ENCODE measurements around the gene TAF11.
"Not testable (repeated sequence)": the region's sequence is repeated elsewhere in the genome, so short reads cannot be mapped to it uniquely, and the experiment has no call there.

TAF11 gene

DNA sequence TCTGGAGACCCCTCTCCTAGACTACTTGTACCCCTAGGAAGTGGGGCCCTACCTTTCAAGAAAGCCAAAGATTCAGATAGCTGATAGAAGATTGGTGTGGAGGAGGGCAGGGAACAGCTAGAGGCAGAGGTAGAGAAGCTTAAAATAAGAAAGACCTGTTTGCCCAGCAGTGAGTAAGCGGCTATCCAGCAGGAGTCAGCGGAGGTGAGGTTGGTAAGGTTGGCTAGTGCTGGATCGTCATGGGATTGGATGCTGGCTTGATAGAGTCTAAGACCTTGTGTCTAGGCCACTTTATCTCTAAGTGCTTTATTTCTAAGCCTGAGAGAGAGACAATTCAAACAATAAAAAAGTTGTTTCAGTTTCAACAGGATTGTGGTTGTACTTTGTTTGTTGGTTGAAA is 20.4 kb upstream of the TAF11 start:
- intact Hi-C loops (cut with DNase I), result no loop called here
- DNase-seq, result no peak

DNA sequence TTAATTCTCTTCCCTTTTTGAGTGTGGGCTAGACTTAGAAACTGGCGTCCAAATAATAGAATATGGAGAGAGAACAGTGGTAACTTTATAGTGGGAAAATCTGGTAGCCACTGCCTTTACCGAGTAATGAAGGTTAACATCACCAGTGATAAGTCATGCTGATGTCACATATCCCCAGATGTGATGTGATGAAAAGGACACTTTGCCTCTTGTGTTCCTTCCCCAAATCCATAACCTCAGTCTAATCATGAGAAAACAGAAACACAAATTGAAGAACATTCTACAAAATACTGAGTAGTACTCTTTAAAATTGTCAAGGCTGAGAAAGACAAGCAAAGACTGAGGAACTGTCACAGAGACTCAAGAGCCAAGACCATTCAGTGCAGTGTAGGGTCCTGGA is 19.0 kb upstream of the TAF11 start:
- DNase-seq, result no peak
- intact Hi-C loops (cut with DNase I), result no loop called here

DNA sequence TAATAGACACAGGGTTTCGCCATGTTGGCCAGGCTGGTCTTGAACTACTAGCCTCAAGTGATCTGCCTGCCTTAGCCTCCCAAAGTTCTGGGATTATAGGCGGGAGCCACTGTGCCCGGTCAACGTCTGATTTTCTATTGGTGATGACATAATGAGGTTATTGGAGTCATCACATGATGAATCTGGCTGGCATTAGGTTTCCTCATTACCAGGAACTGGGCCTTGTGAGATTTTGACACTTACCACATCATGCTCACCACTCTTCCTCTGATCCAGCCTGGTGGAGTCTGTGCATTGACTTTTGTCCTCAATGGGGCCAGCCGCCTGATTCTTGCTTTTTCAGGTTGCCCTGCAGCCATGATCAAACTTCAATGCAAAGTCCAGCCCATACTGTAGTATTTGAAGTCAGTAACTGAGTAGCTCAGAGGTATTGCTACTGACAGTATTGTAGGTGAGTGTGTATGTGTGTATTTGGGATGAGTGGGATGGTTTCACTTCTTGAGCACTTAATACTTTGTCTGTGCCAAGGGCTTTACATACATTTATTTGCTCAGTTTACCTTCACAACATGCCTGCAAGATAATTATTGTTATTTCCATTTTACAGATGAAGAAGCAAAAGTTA is 17.3 kb upstream of the TAF11 start:
- intact Hi-C loops (cut with DNase I), result no loop called here
- DNase-seq, result no peak

DNA sequence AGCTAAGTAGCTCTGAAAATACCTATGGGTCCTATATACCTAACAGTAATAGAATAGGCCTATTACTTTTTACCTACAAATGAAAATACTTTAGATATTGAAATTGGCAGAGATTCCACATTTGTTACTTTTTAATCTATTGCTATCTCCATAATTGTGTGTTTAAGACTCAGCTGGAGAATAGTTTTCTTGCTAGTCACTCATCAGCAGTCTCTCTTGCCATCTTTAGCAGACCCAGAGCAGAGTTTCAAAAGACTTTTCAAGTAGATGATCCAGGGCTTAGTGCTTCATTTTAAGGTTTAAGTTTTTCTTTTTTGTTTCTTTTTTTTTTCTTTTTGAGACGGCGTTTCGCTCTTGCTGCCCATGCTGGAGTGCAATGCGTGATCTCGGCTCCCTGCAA is 14.1 kb upstream of the TAF11 start:
- intact Hi-C loops (cut with DNase I), result no loop called here
- DNase-seq, result no peak

DNA sequence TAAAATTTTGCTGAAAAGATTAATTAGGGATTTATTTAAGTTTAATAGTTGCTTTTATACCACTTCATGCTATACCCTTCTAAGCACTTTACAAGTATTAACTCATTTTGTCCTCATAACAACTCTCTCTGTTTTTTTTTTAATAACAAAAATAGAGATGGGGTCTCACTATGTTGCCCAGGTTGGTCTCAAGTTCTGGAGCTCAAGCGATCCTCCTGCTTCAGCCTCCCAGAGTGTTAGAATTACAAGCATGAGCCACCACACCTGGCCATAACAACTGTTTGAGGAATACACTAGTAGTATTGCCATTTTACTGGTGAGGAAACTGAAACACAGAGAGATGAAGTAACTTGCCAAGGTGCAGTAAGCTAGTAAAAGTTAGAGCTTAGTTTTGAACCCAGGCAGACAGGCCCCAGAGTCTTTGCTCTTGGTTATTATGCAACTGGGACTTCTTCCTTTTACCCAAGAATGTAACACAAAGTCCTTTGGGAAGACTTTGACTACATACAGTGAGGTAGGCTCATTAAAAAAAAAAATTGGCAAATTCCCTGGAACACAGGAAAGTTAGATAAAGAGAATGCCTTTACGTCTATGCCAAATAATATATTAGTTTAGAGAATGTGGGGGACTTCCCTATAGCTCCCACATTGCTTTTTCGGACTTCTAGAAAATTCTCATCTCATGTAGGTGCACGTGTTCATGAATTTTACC is 12.6 kb upstream of the TAF11 start:
- DNase-seq, result no peak
- intact Hi-C loops (cut with DNase I), result no loop called here

DNA sequence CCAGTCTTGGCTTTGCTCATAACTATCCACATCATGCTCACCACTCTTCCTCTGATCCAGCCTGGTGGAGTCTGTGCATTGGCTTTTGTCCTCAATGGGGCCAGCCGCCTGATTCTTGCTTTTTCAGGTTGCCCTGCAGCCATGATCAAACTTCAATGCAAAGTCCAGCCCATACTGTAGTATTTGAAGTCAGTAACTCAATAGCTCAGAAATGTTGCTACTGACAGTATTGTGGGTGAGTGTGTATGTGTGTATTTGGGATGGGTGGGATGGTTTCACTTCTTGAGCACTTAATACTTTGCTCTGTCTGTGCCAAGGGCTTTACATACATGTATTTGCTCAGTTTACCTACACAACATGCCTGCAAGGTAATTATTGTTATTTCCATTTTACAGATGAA is 11.9 kb upstream of the TAF11 start:
- DNase-seq, result not testable (repeated sequence)

DNA sequence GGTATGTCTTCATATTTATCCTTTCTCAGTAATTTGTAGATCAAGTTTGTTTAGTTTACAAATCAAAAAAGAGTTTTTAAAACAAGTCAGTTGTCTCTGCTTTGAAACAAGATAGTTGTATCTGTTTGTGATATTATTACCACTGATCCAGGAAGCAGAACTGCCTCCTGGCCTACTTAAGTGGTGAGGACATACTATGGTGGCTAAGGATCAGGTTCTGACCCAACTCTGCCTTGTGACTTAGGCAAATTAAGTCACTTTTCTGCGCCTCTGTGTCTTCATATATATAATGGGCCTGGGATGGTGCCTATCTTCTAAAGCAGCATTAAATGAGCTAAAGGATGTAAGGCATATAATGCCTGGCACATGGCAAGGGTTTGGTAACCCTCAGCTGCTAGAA is 9.9 kb upstream of the TAF11 start:
- DNase-seq, result no peak
- intact Hi-C loops (cut with DNase I), result no loop called here

More for the DNA sequence above, 11.9 kb upstream of the TAF11 start:
- intact Hi-C loops (cut with DNase I), result not testable (repeated sequence)

DNA sequence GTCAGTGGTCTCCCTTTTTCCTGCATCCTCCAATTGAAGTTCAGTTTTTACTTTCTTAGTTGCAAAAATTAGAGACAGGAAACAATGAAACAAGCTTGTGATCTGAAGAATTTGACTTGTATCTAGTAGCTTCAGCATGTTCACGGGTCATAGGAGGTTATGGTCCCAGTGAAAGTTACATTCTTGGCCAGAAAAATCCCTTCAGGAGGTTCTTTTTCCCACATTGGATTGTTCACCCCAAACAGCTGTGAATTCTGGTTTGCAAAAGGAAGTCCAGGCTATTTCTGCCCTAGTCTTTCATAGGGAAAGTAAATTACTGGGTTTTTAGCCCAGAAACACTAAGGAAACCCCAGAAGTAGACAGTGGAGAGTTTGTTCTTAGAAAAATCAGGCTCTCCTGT is 9.3 kb upstream of the TAF11 start:
- no peak for DNase-seq
- intact Hi-C loops (cut with DNase I), result no loop called here

DNA sequence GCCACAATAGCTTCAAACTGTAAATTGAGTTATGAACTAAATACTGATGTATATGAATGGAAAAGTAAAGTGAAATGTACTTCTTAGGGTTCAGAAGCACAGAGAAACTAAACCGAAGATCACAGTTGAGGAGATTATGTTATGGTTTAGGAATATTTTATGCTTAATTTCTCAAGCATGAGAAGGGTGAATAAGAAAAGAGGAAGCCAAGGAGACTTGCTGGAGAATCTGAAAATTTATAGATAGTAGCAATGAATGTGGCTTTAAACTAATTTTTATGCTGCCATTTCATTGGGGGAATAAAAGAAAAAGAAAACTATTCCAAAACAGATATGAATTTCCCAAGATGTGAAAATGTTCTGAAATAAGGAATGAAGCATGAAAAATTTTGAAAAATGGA is 6.9 kb upstream of the TAF11 start:
- DNase-seq, result no peak
- intact Hi-C loops (cut with DNase I), result no loop called here

DNA sequence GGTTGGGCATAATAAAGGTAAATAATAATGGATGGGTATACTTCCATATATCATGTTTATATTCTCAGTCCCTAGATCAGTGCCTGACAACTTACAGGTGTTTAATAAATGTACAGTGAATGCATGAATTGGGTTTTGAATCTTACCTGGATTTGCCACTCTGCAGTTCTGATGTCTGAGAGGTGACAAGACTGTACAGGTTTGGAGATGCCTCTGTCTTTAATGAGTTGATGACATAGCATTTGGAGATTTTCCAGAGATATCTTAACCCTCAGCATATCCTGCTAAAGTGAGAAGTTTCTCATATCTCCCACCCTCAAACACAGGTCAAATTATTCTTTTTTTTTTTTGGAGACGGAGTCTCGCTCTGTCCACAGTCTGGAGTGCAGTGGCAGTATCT is 3.5 kb upstream of the TAF11 start:
- no peak for DNase-seq

DNA sequence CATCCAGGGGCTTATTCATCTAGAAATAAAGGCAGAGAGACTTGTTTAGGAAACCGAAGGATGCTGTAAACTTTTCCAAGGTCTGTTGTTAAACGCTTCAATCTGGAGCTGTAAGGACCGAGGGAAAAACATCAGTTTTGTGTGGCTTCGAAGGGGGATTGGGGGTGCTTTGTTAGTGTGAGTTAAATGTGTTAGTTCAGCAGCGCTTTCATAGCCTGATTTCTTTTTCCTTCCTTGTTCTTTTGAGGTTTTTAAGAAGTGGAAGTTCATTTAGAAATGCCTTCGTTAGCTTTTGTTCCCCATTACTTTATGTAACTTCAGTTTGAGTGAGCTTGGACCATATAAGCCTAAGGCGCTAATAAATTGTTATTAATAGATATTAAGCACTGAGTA is 2.7 kb upstream of the TAF11 start:
- DNase-seq, result no peak
- intact Hi-C loops (cut with DNase I), result no loop called here

More for the DNA sequence above, 3.5 kb upstream of the TAF11 start:
- intact Hi-C loops (cut with DNase I), result no loop called here

DNA sequence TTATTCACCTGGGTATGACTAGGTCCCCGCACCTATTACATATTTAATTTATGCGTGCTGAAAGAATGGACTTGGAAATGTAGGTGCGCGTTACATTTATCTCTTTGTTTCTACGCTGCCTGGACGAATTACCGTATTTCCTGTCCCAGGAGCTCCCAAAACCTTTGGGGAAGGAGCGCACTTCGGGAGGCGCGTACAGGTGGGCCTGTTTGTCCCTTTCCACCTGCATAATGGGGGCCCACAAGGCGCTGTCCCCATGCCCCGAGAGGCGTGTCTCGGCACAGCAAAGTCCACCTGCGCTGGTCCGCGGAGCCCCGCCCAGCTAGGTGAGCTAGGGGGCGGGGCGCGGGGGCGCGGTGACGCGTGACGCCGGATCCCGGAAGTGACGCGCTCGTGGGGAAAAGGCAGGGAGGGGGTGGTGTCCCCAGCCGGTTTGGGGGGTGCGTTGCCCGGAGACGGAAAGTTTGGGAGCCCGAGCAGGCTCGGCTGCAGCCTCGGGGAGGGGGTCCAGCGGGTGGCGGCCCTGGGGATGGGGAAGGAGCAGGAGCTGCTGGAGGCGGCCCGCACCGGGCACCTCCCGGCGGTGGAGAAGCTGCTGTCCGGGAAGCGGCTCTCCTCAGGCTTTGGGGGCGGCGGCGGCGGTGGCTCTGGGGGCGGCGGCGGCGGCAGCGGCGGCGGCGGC is 1.2 kb upstream of the TAF11 start, which contains the start of gene ANKS1A:
Gene ANKS1A (plus strand): TSS at position 382 of the 682 bp plus-strand sequence. CDS start 148 bp downstream, at position 530.
- intact Hi-C loops (cut with DNase I), result loop anchor here (5.0 to 10.0 kb wide), 2 partner anchors 132 to 256 kb away; partner anchors contain the start of genes SNRPC and TCP11
- DNase-seq, result peak; percentile 79 to 98 (median 89)

DNA sequence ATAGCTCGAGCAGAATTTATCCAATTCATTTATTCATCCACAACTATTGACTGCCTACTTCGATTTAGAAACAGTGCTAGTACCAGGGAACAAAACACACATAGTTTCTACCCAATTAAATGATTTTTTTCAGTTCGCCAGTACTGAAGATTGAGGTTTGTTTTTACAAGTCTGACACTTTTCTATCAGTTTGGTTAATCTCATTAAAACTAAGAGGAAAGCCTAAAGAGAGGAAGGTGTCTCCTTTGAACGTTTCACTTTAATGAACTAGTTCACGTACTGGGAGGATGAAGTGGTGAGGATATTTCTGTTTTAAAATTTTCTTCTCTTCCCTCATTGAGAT is 643 bp upstream of the TAF11 start:
- DNase-seq, result no peak
- intact Hi-C loops (cut with DNase I), result loop anchor here (5.0 to 10.0 kb wide), 2 partner anchors 131 to 256 kb away; partner anchors contain the start of genes SNRPC and TCP11

DNA sequence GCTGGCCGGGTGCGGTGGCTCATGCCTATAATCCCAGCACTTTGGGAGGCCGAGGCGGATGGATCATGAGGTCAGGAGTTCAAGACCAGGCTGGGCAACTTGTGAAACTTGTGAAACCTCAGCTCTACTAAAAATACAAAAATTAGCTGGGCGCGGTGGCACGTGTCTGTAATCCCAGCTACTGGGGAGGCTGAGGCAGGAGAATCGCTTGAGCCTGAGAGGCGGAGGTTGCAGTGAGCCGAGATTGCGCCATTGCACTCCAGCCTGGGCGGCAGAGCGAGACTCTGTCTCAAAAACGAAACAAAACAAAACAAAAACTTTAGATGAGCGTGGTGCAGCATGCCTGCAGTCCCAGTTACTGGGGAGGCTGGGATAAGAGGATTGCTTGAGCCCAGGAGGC is 2.0 kb downstream of the TAF11 start:
- intact Hi-C loops (cut with DNase I), result loop anchor here (5.0 to 10.0 kb wide), 2 partner anchors 129 to 259 kb away; partner anchors contain the start of genes SNRPC and TCP11
- DNase-seq, result not testable (repeated sequence)

DNA sequence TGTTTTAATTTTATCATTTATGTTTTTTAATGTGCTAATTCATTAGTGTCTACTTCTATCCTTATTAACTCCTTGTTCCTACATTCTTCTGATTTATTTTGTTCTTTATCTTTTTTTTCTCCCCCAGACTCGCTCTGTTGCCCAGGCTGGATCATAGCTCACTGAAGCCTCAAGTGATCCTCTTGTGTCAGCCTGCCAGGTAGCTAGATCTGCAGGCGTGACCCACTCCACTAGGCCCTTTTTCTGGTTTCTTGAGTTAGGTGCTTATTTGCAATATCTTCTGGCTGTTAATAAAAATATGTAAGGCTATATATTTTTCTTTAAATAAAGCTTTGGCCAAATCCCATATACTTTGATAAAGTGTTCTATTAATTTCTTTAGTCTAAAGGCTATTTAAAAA is 2.8 kb downstream of the TAF11 start:
- no peak for DNase-seq
- intact Hi-C loops (cut with DNase I), result loop anchor here (5.0 to 10.0 kb wide), 2 partner anchors 128 to 260 kb away; partner anchors contain the start of genes SNRPC and TCP11

DNA sequence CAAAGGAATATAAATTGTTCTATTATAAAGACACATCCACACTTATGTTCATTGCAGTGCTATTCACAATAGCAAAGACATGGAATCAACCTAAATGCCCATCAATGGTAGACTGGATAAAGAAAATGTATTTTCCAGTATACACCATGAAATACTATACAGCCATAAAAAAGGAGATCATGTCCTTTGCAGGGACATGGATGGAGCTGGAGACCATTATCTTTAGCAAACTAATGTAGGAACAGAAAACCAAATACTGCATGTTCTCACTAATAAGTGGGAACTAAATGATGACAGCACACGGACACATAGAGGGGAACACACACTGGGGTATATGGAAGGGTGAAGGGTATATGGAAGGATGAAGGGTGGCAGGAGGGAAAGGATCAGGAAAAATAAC is 3.8 kb downstream of the TAF11 start:
- not testable (repeated sequence) for DNase-seq
- intact Hi-C loops (cut with DNase I), result loop anchor here (10.0 kb wide), 1 partner anchor 261 kb away; the partner anchor contains the start of gene TCP11

DNA sequence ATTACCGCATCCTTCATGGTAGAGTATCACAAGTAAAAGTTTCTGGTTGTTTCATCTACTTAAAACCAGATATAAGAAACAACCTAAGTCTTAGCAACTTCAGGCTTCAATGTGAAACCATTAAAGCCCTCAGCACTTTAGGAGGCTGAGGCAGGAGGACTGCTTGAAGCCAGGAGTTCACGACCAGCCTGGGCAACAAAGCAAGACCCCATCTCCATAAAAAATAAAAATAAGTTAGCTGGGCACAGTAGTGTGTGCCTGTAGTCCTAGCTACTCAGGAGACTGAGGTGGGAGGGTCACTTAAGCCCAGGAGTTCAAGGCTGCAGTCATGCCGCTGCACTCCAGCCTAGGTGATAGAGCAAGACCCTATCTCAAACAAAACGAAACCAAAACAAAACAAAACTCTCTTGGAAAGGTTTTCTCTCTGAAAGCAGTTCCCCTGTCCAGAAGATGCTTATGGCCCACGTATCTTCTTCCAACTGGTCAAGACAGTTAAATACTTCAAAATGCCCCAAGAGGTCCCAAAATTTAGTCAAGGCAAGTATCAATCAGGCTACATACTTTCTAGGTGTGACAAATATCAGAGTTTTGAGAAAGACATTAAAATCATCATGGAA is 9.9 kb downstream of the TAF11 start:
- DNase-seq, result no peak
- intact Hi-C loops (cut with DNase I), result no loop called here

DNA sequence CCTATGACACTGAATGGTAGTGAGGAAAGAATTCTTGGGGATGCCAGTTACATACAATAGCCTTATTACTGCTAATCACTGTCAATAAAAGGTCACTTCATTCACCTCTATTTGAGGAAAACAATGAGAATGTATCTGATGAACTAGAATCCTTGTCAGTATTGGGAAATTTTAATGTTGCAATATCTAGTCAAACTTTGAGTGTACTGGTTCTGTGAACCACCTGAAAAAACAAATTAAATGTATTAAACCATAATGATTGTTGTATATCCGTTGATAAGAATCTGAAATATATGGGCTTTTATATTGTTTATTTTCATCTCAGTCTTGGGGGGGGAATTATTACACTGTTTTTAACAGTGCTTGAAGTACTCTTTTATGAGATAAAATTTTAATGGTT is 10.6 kb downstream of the TAF11 start:
- no peak for DNase-seq
- intact Hi-C loops (cut with DNase I), result no loop called here

DNA sequence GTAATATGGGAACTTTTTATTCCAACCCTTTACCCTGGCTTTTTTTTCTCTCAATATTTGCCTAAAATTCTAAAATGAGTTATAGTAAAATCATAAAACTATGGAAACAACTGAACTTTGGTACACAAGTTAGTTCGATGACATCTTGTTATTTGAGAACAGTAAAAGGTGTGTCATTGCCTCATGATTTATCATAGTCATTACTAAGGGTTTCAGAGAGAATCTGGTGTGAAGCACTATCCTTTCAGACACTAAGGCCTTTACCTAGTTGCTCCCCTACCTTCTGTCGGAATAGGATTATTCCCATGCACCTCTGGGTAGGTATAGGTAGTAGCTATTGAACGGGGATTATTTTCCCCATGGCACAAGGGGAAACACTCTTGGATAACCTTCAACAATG is 11.4 kb downstream of the TAF11 start:
- DNase-seq, result no peak
- intact Hi-C loops (cut with DNase I), result no loop called here

DNA sequence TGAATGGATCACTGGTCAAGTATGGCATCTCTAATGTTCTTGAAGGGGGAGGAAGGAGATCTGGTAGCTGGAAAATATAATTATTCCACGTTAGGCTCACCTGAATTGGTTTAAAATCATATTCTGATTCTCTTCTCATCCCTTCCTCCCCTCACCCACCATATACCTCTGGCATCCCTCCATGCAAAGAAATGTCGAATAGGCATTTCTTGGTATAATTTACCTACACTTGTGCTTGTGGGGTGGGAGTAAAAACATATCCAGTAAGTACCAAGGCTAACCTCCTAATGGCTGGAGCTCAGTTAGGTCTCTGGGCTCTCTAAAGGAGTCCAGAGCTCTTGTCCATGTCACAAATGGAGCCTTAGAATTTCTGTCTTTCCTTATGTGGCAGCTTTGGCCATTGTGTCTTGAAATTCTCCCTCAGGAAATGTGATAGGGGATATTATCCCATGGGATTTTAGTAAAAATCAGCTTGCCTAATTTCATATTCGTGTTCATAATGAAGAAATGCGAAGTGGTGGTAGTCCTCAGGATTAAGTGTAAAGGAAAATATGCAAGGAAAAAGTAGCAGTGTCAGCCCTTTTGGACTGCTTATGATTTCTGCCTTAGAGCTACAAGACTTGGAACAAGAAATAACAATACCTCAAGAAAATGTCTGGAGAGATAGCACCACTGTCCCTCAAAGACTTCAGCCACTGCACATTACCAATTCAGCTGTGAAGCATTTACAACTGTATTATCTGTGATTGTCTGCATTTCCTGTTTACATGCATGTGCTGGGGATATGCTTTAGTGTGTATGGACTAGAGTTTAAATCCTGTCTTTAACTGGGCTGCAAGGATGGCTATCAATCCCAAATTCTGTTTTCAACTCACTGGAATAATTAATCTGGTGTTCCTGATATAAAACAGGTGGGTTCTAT is 12.3 kb downstream of the TAF11 start:
- no peak for DNase-seq
- intact Hi-C loops (cut with DNase I), result no loop called here

Measured in posterior cingulate gyrus (tissue), 11 donors.